Measurements from ENCODE around the gene POC1A.

GRCh38 chr3:52085681-52086282 lies 68.4 kb downstream of the POC1A start:
- no peak for TF ChIP-seq CTCF (IDR thresholded peaks at IDR 0.05; ENCODE audit: low read depth, low read length)
- TF ChIP-seq EZH2phosphoT487 (IDR thresholded peaks at IDR 0.05; ENCODE audit: low read depth), result no peak
